Activated CD4-positive, alpha-beta T cell treated with anti-CD3 and anti-CD28 coated beads, Interleukin-2, amount 50 U/mL, for 48 hours (primary cell): ENCODE data around the gene VSIG2.

Source experiments
- DNase-seq, 2 experiments: peaks; one replicate each; pipeline ENCODE4 v3.0.0-alpha.2; 2020

Gene VSIG2

GRCh38 chr11:124748100-124748418 is 4.0 kb downstream of the VSIG2 start:
- DNase-seq: no peak

- DNase-seq: no peak
Measured at GRCh38 chr11:124747406-124748099, 4.5 kb downstream of the VSIG2 start.

GRCh38 chr11:124746621-124747243 is 5.3 kb downstream of the VSIG2 start:
- peak; percentile 81 for DNase-seq

- DNase-seq: peak; percentile 53 to 62
Measured at GRCh38 chr11:124745835-124746620, 6.0 kb downstream of the VSIG2 start.

- no peak for DNase-seq
Measured at GRCh38 chr11:124745270-124745834, 6.7 kb downstream of the VSIG2 start.

- no peak for DNase-seq
Measured at GRCh38 chr11:124743050-124743449, 9.0 kb downstream of the VSIG2 start.

GRCh38 chr11:124742555-124742954 is 9.5 kb downstream of the VSIG2 start:
- DNase-seq: no peak

GRCh38 chr11:124740277-124740882 is 11.7 kb downstream of the VSIG2 start:
- DNase-seq: peak; percentile 70 to 79

- DNase-seq: peak; percentile 89 to 91
Measured at GRCh38 chr11:124739479-124740276, 12.4 kb downstream of the VSIG2 start, which contains the start of gene NRGN. NRGN (plus strand) TSS chr11:124739942; CDS start chr11:124740085, 143 bp downstream.

GRCh38 chr11:124738713-124739478 is 13.2 kb downstream of the VSIG2 start:
- no peak for DNase-seq

GRCh38 chr11:124737638-124738305 is 14.3 kb downstream of the VSIG2 start:
- no peak for DNase-seq

- DNase-seq: no peak
Measured at GRCh38 chr11:124736736-124737135, 15.3 kb downstream of the VSIG2 start.

GRCh38 chr11:124732230-124732629 is 19.8 kb downstream of the VSIG2 start:
- DNase-seq: no peak

GRCh38 chr11:124729571-124729970 is 22.5 kb downstream of the VSIG2 start:
- no peak for DNase-seq

GRCh38 chr11:124728134-124728533 is 23.9 kb downstream of the VSIG2 start:
- DNase-seq: no peak

- DNase-seq: no peak
Measured at GRCh38 chr11:124727474-124727873, 24.6 kb downstream of the VSIG2 start.

- no peak for DNase-seq
Measured at GRCh38 chr11:124725719-124726105, 26.3 kb downstream of the VSIG2 start.

- no peak for DNase-seq
Measured at GRCh38 chr11:124724979-124725718, 26.9 kb downstream of the VSIG2 start.

GRCh38 chr11:124722176-124722575 is 29.9 kb downstream of the VSIG2 start:
- no peak for DNase-seq

GRCh38 chr11:124719534-124719933 is 32.5 kb downstream of the VSIG2 start:
- no peak for DNase-seq
